ENCODE results near the gene SNX8. TPM values are rescaled to one million over a fixed set of nuclear protein-coding genes. Genes with fewer than 3 reads are reported as not detected.
A peak's percentile ranks its signal among the peaks of the same experiment; 100 is the strongest.
"Not testable (repeated sequence)": the region's sequence is repeated elsewhere in the genome, so short reads cannot be mapped to it uniquely, and the experiment has no call there.

Gene SNX8
- total RNA-seq, 2 experiments from 2014 or later, result 37.1 to 42.4 TPM

DNA sequence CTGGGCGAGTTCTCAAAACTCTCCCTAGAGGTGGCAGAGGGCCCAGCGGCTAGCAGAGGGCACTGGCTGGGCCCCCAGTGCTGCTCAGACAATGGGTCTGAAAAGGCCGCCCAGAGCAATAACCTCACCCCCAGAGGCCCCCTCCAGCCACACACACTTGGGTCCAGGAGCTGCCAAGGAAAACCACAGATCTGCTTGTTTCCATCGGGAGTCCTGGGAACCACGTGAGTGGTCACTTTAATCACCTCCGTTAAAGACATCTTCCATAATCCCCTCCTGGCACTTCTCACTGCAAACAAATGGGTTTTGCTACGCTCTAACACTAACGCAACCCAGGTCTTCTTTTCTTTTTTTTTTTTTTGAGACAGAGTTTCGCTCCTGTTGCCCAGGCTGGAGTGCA lies 42.2 kb downstream of the SNX8 start:
- ChIA-PET POLR2A (no interaction called here), CTCF (interaction anchor here (0.6 kb wide), 1 partner anchor 1274 kb away, joined by 3 read pairs; no protein-coding TSS in a partner anchor)
- DNase-seq (no peak), ATAC-seq (no peak)
- H3K36me3 Mint-ChIP-seq (ENCODE audit: low read depth), result peaks cover 5% of the 10 kb centered on the region
- no peaks in the 10 kb centered on the region for H3K9me3 Mint-ChIP-seq (ENCODE audit: low read depth)
- no peaks in the 10 kb centered on the region for H3K4me1 Mint-ChIP-seq
- no peak overlapping the region for H3K4me3 Mint-ChIP-seq
- H3K27ac Mint-ChIP-seq, result no peak overlapping the region
- intact Hi-C loops (cut with DNase I, micrococcal nuclease), result no loop called here
- H3K27me3 Mint-ChIP-seq, result no peaks in the 10 kb centered on the region

DNA sequence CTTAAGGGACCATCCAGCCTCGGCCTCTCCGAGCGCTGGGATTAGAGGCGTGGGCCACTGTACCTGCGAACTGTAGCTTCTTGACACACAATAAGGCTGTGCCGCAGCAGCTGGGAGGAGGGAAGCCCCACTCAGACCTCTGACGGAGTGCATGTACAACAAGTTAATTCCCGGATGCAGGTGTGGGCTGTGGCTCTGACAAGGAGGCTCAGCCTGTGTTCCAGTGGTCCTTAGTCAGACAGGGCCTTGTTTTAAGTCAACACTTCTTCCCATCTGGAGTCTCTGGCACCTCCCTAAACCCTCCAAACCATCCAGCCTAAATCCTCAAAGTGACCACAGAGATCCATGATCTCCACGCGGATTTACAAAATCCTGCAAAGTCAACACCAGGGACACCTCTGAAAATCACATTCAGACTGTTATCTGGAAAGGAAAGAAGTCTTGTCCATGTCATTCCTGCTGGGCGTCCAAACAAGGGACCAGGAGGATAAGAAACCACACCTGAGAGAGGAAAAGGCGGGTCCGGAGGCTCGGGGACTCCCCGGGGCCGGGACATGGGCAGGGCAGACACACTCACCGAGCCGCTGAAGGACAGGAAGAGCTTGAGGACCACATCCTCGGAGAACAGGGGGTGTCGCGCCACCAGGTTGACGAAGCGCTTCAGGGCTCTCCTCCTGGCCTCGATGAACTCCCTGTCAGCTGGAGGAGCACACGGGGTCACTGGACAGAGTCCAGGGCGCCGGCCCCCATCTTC lies 42.8 kb downstream of the SNX8 start:
- intact Hi-C loops (cut with DNase I, micrococcal nuclease), result no loop called here
- Mint-ChIP-seq H3K27me3 (no peaks in the 10 kb centered on the region), H3K9me3 (ENCODE audit: low read depth) (no peaks in the 10 kb centered on the region), H3K27ac (no peak overlapping the region), H3K4me1 (no peaks in the 10 kb centered on the region), H3K4me3 (no peak overlapping the region), H3K36me3 (ENCODE audit: low read depth) (peaks cover 8% of the 10 kb centered on the region)
- ChIA-PET CTCF (interaction anchor here (0.6 kb wide), 1 partner anchor 1273 kb away, joined by 3 read pairs; no protein-coding TSS in a partner anchor), POLR2A (no interaction called here)
- DNase-seq, result no peak
- ATAC-seq, result no peak

DNA sequence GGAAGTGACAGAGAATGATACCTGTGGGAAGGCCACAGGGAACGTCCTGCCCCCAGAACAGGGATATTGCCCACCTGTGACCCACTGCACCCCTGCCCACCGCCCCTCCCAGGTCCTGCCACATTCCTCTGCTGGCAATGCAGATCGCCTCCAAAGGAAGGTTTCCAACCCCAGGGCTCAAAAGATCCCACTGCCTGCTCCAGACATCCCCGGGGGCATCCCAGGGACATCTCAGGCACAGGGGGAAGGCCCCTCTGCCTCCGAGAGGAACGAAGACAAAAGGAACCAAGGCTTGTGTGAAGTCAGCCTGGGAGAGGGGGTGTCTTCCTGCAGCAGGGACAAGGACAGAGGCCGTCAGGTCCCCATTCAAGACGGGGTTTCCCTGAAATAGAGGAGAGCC lies 43.7 kb downstream of the SNX8 start:
- Mint-ChIP-seq H3K4me1 (no peaks in the 10 kb centered on the region), H3K36me3 (ENCODE audit: low read depth) (peaks cover 8% of the 10 kb centered on the region), H3K4me3 (no peak overlapping the region), H3K9me3 (ENCODE audit: low read depth) (no peaks in the 10 kb centered on the region), H3K27me3 (no peaks in the 10 kb centered on the region), H3K27ac (no peak overlapping the region)
- POLR2A ChIA-PET, result no interaction called here
- DNase-seq (no peak), ATAC-seq (no peak)
- intact Hi-C loops (cut with DNase I, micrococcal nuclease), result no loop called here
- CTCF ChIA-PET, result no interaction called here

DNA sequence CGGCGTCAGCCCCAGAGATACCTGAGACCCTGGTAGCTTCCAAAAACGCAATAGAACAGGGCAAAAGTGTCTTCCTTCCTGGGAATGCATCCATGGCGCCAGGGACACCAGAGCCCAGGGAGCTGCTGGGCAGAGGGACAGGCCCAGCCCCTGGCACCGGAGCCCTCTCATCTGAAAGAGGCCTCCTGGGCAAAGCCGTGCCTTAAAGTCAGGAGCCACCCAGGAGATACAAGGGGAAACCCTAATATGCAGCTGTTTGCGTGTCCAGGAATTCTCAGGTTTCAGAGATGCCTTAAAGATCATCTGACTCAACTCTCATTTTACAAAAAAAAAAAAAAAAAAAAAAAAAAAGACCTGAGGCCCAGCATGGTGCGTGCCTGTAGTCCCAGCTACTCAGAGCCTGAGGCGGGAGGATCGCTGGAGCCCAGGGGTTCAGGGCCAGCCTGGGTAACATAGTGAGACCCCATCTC lies 44.2 kb downstream of the SNX8 start:
- Mint-ChIP-seq H3K9me3 (ENCODE audit: low read depth) (no peaks in the 10 kb centered on the region), H3K36me3 (ENCODE audit: low read depth) (peaks cover 8% of the 10 kb centered on the region), H3K27me3 (no peaks in the 10 kb centered on the region), H3K4me3 (no peak overlapping the region), H3K27ac (no peak overlapping the region), H3K4me1 (no peaks in the 10 kb centered on the region)
- intact Hi-C loops (cut with DNase I, micrococcal nuclease), result no loop called here
- POLR2A ChIA-PET, result no interaction called here
- ATAC-seq, result no peak
- DNase-seq, result no peak
- CTCF ChIA-PET, result no interaction called here

DNA sequence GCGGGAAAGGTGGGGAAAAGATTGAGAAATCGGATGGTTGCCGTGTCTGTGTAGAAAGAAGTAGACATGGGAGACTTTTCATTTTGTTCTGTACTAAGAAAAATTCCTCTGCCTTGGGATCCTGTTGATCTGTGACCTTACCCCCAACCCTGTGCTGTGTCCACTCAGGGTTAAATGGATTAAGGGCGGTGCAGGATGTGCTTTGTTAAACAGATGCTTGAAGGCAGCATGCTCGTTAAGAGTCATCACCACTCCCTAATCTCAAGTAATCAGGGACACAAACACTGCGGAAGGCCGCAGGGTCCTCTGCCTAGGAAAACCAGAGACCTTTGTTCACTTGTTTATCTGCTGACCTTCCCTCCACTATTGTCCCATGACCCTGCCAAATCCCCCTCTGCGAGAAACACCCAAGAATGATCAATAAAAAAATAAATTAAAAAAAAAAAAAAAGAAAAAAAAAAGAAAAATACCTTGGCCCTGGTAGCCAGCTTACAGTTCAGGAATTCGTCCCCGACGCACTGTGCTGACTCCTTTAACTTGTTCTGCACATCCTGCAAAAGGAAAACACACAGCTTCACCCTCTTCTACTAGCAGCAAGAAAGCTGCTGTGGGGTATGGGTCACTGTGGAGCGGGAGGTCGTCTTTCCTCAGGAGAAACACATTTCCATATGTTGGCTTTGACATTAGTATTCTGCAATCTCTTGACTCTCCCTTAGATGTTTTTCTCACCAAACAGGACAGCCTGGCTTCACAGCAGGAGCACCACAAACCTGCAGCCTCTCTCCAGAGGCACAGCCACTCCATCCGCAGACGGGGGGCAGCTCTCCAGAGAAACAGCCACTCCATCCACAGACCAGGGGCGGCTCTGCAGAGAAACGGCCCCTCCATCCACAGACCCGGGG lies 44.9 kb downstream of the SNX8 start:
- H3K27me3 Mint-ChIP-seq; H3K4me1 Mint-ChIP-seq; ATAC-seq; H3K36me3 Mint-ChIP-seq (ENCODE audit: low read depth); CTCF ChIA-PET; POLR2A ChIA-PET; H3K4me3 Mint-ChIP-seq; H3K9me3 Mint-ChIP-seq (ENCODE audit: low read depth); DNase-seq; H3K27ac Mint-ChIP-seq; intact Hi-C loops (cut with DNase I, micrococcal nuclease): not testable (repeated sequence)

DNA sequence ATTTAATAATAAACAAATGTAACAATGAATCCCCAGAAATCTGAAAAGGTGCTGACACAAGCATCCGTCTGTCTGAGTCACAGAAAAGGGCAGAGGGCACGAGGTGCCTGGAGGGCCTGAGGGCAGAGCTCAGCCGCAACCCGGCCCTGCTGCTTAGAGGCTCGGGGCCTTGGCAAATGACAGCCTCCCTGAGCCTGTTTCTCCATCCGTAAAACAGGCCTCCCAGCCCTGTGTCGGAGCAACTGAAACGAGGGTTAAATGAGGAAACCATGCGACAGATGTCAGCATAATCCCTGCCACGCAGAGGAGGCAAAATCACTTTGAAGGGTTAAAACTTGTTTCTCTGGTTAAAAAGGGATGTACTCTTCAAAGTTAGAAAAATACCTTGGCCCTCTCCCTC lies 47.3 kb downstream of the SNX8 start:
- DNase-seq (no peak), ATAC-seq (no peak)
- intact Hi-C loops (cut with DNase I, micrococcal nuclease), result no loop called here
- Mint-ChIP-seq H3K27ac (no peak overlapping the region), H3K4me1 (peaks cover 3% of the 10 kb centered on the region), H3K27me3 (no peaks in the 10 kb centered on the region), H3K36me3 (ENCODE audit: low read depth) (peaks cover 11% of the 10 kb centered on the region), H3K4me3 (no peak overlapping the region), H3K9me3 (ENCODE audit: low read depth) (no peaks in the 10 kb centered on the region)
- CTCF ChIA-PET, result no interaction called here
- POLR2A ChIA-PET, result no interaction called here

DNA sequence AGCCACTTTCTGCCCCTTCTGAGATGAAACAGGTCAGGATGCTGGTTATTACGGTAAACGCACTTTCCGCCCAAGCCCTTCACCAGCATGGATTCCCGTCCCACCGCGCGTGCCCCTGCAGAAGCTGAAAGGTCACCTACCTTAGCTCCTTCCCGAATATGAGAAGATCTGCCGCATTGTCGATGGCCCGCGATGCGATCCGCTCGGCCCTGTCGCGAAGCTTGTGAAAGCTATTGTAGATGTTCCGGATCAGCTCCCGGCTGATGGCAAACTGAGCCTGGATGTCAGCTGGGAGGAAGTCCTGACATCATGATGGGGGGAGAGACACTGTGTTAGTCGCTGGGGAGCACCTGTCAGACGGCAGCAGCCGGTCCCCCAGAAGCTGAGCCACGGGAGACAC lies 50.1 kb downstream of the SNX8 start:
- POLR2A ChIA-PET, result no interaction called here
- peaks cover 11% of the 10 kb centered on the region for H3K4me1 Mint-ChIP-seq
- no peak for DNase-seq
- H3K27ac Mint-ChIP-seq, result no peak overlapping the region
- CTCF ChIA-PET, result interaction anchor here (0.9 kb wide), 1 partner anchor 83 kb away, joined by 3 read pairs; no protein-coding TSS in a partner anchor
- intact Hi-C loops (cut with DNase I, micrococcal nuclease), result no loop called here
- no peak for ATAC-seq
- H3K27me3 Mint-ChIP-seq, result no peaks in the 10 kb centered on the region
- peaks cover 13% of the 10 kb centered on the region for H3K36me3 Mint-ChIP-seq (ENCODE audit: low read depth)
- H3K4me3 Mint-ChIP-seq, result no peak overlapping the region
- no peaks in the 10 kb centered on the region for H3K9me3 Mint-ChIP-seq (ENCODE audit: low read depth)

DNA sequence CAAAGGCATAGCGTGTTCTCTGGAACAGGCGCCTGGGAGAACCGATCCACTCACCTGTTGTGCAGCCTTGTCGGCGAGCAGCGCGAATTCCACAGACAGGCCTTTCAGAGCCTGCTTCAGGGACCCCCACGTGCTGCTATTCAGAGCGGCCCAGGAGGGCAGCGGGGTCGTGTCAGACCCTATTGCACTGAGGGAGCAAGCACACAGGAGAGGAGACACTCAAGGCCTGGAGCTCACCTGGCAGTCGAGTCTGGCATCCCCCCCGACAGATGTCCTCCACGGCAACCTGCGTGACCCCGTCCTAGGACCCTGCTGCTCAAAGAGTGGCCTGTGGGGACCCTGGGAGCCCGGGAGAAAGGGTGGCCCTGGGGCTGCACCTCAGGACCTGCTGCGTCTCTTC lies 51.1 kb downstream of the SNX8 start:
- intact Hi-C loops (cut with DNase I, micrococcal nuclease), result no loop called here
- Mint-ChIP-seq H3K4me3 (no peak overlapping the region), H3K4me1 (peaks cover 11% of the 10 kb centered on the region), H3K27me3 (no peaks in the 10 kb centered on the region), H3K27ac (no peak overlapping the region), H3K9me3 (ENCODE audit: low read depth) (no peaks in the 10 kb centered on the region), H3K36me3 (ENCODE audit: low read depth) (peaks cover 13% of the 10 kb centered on the region)
- no peak for ATAC-seq
- DNase-seq, result no peak
- CTCF ChIA-PET, result no interaction called here
- POLR2A ChIA-PET, result no interaction called here

DNA sequence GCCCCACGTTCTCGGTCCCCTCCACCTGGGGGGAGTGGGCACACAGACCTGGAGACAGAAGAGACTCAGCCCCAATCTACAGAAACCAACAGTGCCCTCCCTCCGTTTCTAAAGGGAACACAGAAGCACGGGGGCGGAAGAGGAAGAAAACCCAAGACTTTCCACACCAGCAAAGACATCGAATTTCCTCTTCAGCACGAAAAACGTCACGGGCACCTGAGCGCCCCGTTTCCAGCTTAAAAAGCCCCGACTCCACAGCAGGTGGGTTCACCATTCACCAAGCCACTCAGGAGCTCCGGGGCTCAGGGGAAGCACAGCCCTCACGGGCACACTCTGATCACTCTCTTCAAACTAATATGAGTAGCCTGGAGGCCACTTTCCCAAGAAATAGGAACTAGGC lies 52.6 kb downstream of the SNX8 start:
- no peaks in the 10 kb centered on the region for H3K27me3 Mint-ChIP-seq
- ChIA-PET POLR2A (no interaction called here), CTCF (interaction anchor here (0.6 to 1.0 kb wide), 3 partner anchors 13 to 54 kb away, joined by 3 read pairs; no protein-coding TSS in a partner anchor)
- peak overlapping the region; percentile 86 for H3K27ac Mint-ChIP-seq
- ATAC-seq, result peak; percentile 60
- DNase-seq, result peak; percentile 35
- no peaks in the 10 kb centered on the region for H3K9me3 Mint-ChIP-seq (ENCODE audit: low read depth)
- intact Hi-C loops (cut with DNase I, micrococcal nuclease), result no loop called here
- peaks cover 11% of the 10 kb centered on the region for H3K4me1 Mint-ChIP-seq
- H3K4me3 Mint-ChIP-seq, result no peak overlapping the region
- H3K36me3 Mint-ChIP-seq (ENCODE audit: low read depth), result peaks cover 14% of the 10 kb centered on the region

DNA sequence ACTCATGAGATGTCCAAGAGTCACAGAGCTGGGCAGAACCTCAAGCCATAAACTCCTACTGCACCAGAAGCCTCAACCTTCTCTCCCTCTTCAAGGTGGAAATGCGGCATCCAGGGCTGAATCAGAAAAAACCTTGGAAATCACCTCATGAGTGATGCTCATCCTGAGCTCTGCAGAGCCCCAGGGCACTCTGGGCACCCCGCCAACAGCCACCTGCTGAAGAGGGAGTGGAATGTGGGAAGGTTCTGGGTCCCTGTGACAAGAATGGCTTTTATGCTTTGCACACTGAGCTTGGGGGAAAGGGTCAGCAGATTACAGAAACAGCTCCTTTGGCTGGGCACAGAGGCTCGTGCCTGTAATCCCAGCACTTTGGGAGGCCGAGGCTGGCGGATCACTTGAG lies 53.4 kb downstream of the SNX8 start:
- H3K36me3 Mint-ChIP-seq (ENCODE audit: low read depth), result peaks cover 14% of the 10 kb centered on the region
- ATAC-seq, result no peak
- H3K27ac Mint-ChIP-seq, result no peak overlapping the region
- H3K27me3 Mint-ChIP-seq, result no peaks in the 10 kb centered on the region
- DNase-seq, result no peak
- CTCF ChIA-PET, result interaction anchor here (0.8 to 1.1 kb wide), 3 partner anchors 13 to 34 kb away, joined by 3 read pairs; no protein-coding TSS in a partner anchor
- no peaks in the 10 kb centered on the region for H3K9me3 Mint-ChIP-seq (ENCODE audit: low read depth)
- no peak overlapping the region for H3K4me3 Mint-ChIP-seq
- intact Hi-C loops (cut with DNase I, micrococcal nuclease), result no loop called here
- H3K4me1 Mint-ChIP-seq, result peaks cover 11% of the 10 kb centered on the region
- POLR2A ChIA-PET, result no interaction called here

DNA sequence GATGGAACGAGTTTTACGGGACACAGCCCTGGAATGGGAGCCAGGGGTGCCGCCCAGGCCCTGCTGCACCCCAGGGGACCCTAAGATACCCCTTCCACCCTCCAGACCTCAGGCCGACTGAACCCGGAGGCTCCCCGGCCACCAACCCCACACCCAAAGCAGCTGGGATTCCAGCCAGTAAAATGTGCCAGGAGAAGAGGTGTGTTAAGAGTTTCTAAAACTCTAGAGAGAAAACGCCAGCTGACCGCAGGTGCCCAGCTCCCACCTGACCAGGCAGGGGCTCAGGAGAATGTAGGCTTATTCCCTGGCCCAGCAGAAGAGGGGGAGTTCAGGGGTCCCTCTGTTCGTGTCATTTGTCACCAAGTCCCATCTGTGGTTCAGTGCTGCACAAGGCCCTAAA lies 54.8 kb downstream of the SNX8 start:
- Mint-ChIP-seq H3K27me3 (no peaks in the 10 kb centered on the region), H3K27ac (no peak overlapping the region), H3K36me3 (ENCODE audit: low read depth) (peaks cover 14% of the 10 kb centered on the region), H3K4me1 (peaks cover 13% of the 10 kb centered on the region), H3K9me3 (ENCODE audit: low read depth) (no peaks in the 10 kb centered on the region), H3K4me3 (no peak overlapping the region)
- CTCF ChIA-PET, result interaction anchor here (0.6 kb wide), 1 partner anchor 20 kb away, joined by 3 read pairs; no protein-coding TSS in a partner anchor
- ATAC-seq (no peak), DNase-seq (no peak)
- POLR2A ChIA-PET, result no interaction called here
- intact Hi-C loops (cut with DNase I, micrococcal nuclease), result no loop called here
